ENCODE data around the gene DYNLL2.

- TF ChIP-seq CTCF (IDR thresholded peaks at IDR 0.05; ENCODE audit: insufficient read depth, low read depth, low read length) (no peak), EZH2 (IDR thresholded peaks at IDR 0.05; ENCODE audit: insufficient read depth, low read length) (no peak)
Measured at GRCh38 chr17:58047376-58048150, 35.7 kb upstream of the DYNLL2 start.

Data from astrocyte (in vitro differentiated cells and primary cell).